Astrocyte (in vitro differentiated cells and primary cell): ENCODE results near the gene CPNE2. TPM values are rescaled to one million over a fixed set of nuclear protein-coding genes. Genes with fewer than 3 reads are reported as not detected.

ENCODE experiments used
- DNase-seq: peaks from one replicate; pipeline ENCODE4 v3.0.0-alpha.2; 2010; ENCODE audit warnings: low read depth
- FAIRE-seq: peaks from 2 replicates; lab custom pipeline; 2011; peaks lifted over from hg19 to GRCh38; lab: Jason Lieb, UNC
- H2AFZ ChIP-seq: 2 replicates; pipeline ENCODE4 v1.6.0; 2012; ENCODE audit warnings: low read depth, low read length, inconsistent platforms
- H3K27ac ChIP-seq: 2 replicates; pipeline ENCODE4 v1.5.1; 2011; ENCODE audit warnings: low read depth, low read length, inconsistent platforms
- H3K27me3 ChIP-seq: 2 replicates; pipeline ENCODE4 v1.6.0; 2011; ENCODE audit warnings: low read length, inconsistent platforms; ENCODE audit not compliant: insufficient read depth
- H3K36me3 ChIP-seq: 2 replicates; pipeline ENCODE4 v1.5.1; 2011; ENCODE audit warnings: low read length, inconsistent platforms; ENCODE audit not compliant: insufficient read depth
- H3K4me1 ChIP-seq: 2 replicates; pipeline ENCODE4 v1.5.1; 2011; ENCODE audit warnings: low read length, inconsistent platforms; ENCODE audit not compliant: insufficient read depth
- H3K4me2 ChIP-seq: 2 replicates; pipeline ENCODE4 v1.6.0; 2012; ENCODE audit warnings: low read length, inconsistent platforms
- H3K4me3 ChIP-seq: 2 replicates; pipeline ENCODE4 v1.5.1; 2011; ENCODE audit warnings: low read depth, mild to moderate bottlenecking, low read length, inconsistent platforms; ENCODE audit not compliant: insufficient read depth
- H3K79me2 ChIP-seq: 2 replicates; pipeline ENCODE4 v1.6.0; 2012; ENCODE audit warnings: mild to moderate bottlenecking, low read length, inconsistent platforms; ENCODE audit not compliant: insufficient read depth
- H3K9ac ChIP-seq: 2 replicates; pipeline ENCODE4 v1.6.0; 2012; ENCODE audit warnings: mild to moderate bottlenecking, low read length, inconsistent platforms
- H3K9me3 ChIP-seq: 2 replicates; pipeline ENCODE4 v1.5.1; 2012; ENCODE audit warnings: low read depth, mild to moderate bottlenecking, low read length, inconsistent platforms; ENCODE audit not compliant: insufficient read depth
- H4K20me1 ChIP-seq: 2 replicates; pipeline ENCODE4 v1.6.0; 2012; ENCODE audit warnings: low read length, inconsistent platforms; ENCODE audit not compliant: insufficient read depth
- H3K27ac Mint-ChIP-seq: one replicate; pipeline ENCODE4 v1.8.0; 2021; ENCODE audit warnings: mild to moderate bottlenecking, mixed read lengths; ENCODE audit not compliant: unreplicated experiment
- H3K27me3 Mint-ChIP-seq: one replicate; pipeline ENCODE4 v1.8.0; 2021; ENCODE audit warnings: low read depth, mixed read lengths; ENCODE audit not compliant: unreplicated experiment
- H3K36me3 Mint-ChIP-seq: one replicate; pipeline ENCODE4 v1.8.0; 2021; ENCODE audit warnings: low read depth, mixed read lengths; ENCODE audit not compliant: unreplicated experiment
- H3K4me1 Mint-ChIP-seq: one replicate; pipeline ENCODE4 v1.8.0; 2021; ENCODE audit warnings: low read depth, mixed read lengths; ENCODE audit not compliant: unreplicated experiment
- H3K4me3 Mint-ChIP-seq: one replicate; pipeline ENCODE4 v1.8.0; 2021; ENCODE audit warnings: mild to moderate bottlenecking, moderate library complexity, mixed read lengths; ENCODE audit not compliant: unreplicated experiment
- H3K9me3 Mint-ChIP-seq: one replicate; pipeline ENCODE4 v1.8.0; 2021; ENCODE audit warnings: mild to moderate bottlenecking, mixed read lengths; ENCODE audit not compliant: unreplicated experiment
- CTCF ChIP-seq: IDR thresholded peaks from 2 replicates; pipeline ENCODE4 v1.5.1; 2011; ENCODE audit warnings: low read depth, mild to moderate bottlenecking, inconsistent platforms, low read length, moderate library complexity; ENCODE audit not compliant: insufficient read depth
- EZH2 ChIP-seq: IDR thresholded peaks from 2 replicates; pipeline ENCODE4 v1.6.1; 2012; ENCODE audit warnings: mild to moderate bottlenecking, low read length, inconsistent platforms; ENCODE audit not compliant: insufficient read depth
- total RNA-seq: library from RNA; stranded (reverse); gene quantifications from 2 replicates; pipeline ENCODE4 v1.2.1, GENCODE V29; 2021

CPNE2 gene
- total RNA-seq, 1 donor from 2014 or later = 19.3 TPM

- Mint-ChIP-seq H3K4me1 (no peaks in the 10 kb centered on the region), H3K27ac (no peak overlapping the region), H3K27me3 (peaks cover 19% of the 10 kb centered on the region), H3K36me3 (peaks cover 32% of the 10 kb centered on the region), H3K9me3 (no peaks in the 10 kb centered on the region), H3K4me3 (no peak overlapping the region)
- no peak overlapping the region for H3K4me3 ChIP-seq
- no peaks in the 10 kb centered on the region for H3K27me3 ChIP-seq
- H3K4me1 ChIP-seq = no peaks in the 10 kb centered on the region
- DNase-seq (no peak), FAIRE-seq (no peak)
- H2AFZ ChIP-seq = no peak overlapping the region
- no peaks in the 10 kb centered on the region for H4K20me1 ChIP-seq
- no peak overlapping the region for H3K9ac ChIP-seq
- TF ChIP-seq CTCF (no peak), EZH2 (no peak)
- peaks cover 3% of the 10 kb centered on the region for H3K36me3 ChIP-seq
- H3K79me2 ChIP-seq = no peaks in the 10 kb centered on the region
- no peak overlapping the region for H3K27ac ChIP-seq
- no peak overlapping the region for H3K4me2 ChIP-seq
- H3K9me3 ChIP-seq = no peaks in the 10 kb centered on the region
Measured at GRCh38 chr16:57053206-57053605, 39.2 kb upstream of the CPNE2 start.

GRCh38 chr16:57054338-57054737 lies 38.0 kb upstream of the CPNE2 start:
- H3K4me3 ChIP-seq = no peak overlapping the region

More at GRCh38 chr16:57054338-57054737, 38.0 kb upstream of the CPNE2 start:
- Mint-ChIP-seq H3K9me3 (no peaks in the 10 kb centered on the region), H3K27me3 (peaks cover 19% of the 10 kb centered on the region), H3K4me3 (no peak overlapping the region), H3K4me1 (no peaks in the 10 kb centered on the region), H3K36me3 (peaks cover 29% of the 10 kb centered on the region), H3K27ac (no peak overlapping the region)
- no peak overlapping the region for H2AFZ ChIP-seq
- H3K9me3 ChIP-seq = no peaks in the 10 kb centered on the region
- no peaks in the 10 kb centered on the region for H3K27me3 ChIP-seq
- H3K4me2 ChIP-seq = no peak overlapping the region
- H3K36me3 ChIP-seq = no peaks in the 10 kb centered on the region
- no peak overlapping the region for H3K27ac ChIP-seq
- no peaks in the 10 kb centered on the region for H3K79me2 ChIP-seq
- no peak overlapping the region for H3K9ac ChIP-seq
- DNase-seq = no peak
- no peaks in the 10 kb centered on the region for H4K20me1 ChIP-seq
- no peak for FAIRE-seq
- H3K4me1 ChIP-seq = no peaks in the 10 kb centered on the region
- no peak for TF ChIP-seq CTCF
